DMS 273 treated with DMSO at 0.1 percent for 48 hours (cell line): Measurements from ENCODE around the gene TLCD4.
"Not testable (repeated sequence)": the region's sequence is repeated elsewhere in the genome, so short reads cannot be mapped to it uniquely, and the experiment has no call there.

Source experiments
- DNase-seq: peaks from one replicate; lab custom pipeline; 2025; lab: John Stamatoyannopoulos, UW

TLCD4 gene

DNA sequence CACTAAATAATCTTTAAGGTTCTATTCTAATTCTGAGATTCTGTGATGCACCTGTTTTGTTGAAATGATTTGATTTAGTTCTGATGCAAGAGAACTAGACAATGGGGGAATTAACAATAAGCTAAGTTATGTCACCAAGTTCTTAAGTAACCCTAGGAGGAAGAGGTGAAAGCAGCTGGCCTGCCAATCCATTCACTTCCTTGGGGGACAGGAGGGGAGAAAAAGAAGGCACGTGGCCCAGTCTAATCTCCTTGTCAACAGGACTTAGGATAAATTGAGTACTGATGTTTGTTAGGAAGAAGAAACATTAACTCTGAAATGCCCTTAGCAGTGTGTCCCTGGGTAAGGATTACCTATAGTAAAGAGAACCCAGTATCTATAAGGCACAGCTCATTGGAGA lies 36.9 kb downstream of the TLCD4 start:
- DNase-seq, result no peak

GRCh38 chr1:95165569-95165968 lies 48.4 kb downstream of the TLCD4 start:
- not testable (repeated sequence) for DNase-seq
